H7 (cell line): Measurements from ENCODE around the gene PINLYP. TPM values are rescaled to one million over a fixed set of nuclear protein-coding genes. Genes with fewer than 3 reads are reported as not detected.

ENCODE experiments used
- total RNA-seq: library from RNA; depleted of rRNA; stranded (reverse); fragments of >200 nt; shearing (Covaris generic); gene quantifications from 2 replicates; pipeline ENCODE4 v1.2.3, GENCODE V29; 2014; rRNA removed

The PINLYP gene
- total RNA-seq, 1 experiment from 2014 or later: 6.2 TPM

Other genes starting within 250 kb of the PINLYP start
- 2.0 and 2.7 TPM in 2 replicates for gene CD177, start 222.1 kb upstream of the PINLYP start, total RNA-seq
- not detected in 2 replicates for gene TEX101, start 160.9 kb upstream of the PINLYP start, total RNA-seq
- 0.11 TPM in 1 of 2 replicates, not detected in the other for gene LYPD3, start 110.2 kb upstream of the PINLYP start, total RNA-seq
- gene PHLDB3, start 71.1 kb upstream of the PINLYP start, total RNA-seq: 3.5 and 7.9 TPM in 2 replicates
- 15.0 and 17.0 TPM in 2 replicates for gene ETHE1, start 48.6 kb upstream of the PINLYP start, total RNA-seq
- not detected in 2 replicates for gene ZNF575, start 42.6 kb upstream of the PINLYP start, total RNA-seq
- gene XRCC1, start 274 bp upstream of the PINLYP start, total RNA-seq: 44.9 and 58.8 TPM in 2 replicates
- 11.2 and 16.5 TPM in 2 replicates for gene IRGQ, start 20.3 kb downstream of the PINLYP start, total RNA-seq
- gene ZNF576, start 20.8 kb downstream of the PINLYP start, total RNA-seq: 12.3 and 18.6 TPM in 2 replicates
- gene SRRM5, start 36.3 kb downstream of the PINLYP start, total RNA-seq: 0.21 and 0.26 TPM in 2 replicates
- 59.0 and 70.5 TPM in 2 replicates for gene ZNF428, start 43.8 kb downstream of the PINLYP start, total RNA-seq
- gene CADM4, start 64.0 kb downstream of the PINLYP start, total RNA-seq: 9.9 and 12.3 TPM in 2 replicates
- gene PLAUR, start 94.4 kb downstream of the PINLYP start, total RNA-seq: 16.9 and 31.0 TPM in 2 replicates
- not detected in 2 replicates for gene IRGC, start 140.3 kb downstream of the PINLYP start, total RNA-seq
- gene SMG9, start 179.2 kb downstream of the PINLYP start, total RNA-seq: 23.4 and 33.6 TPM in 2 replicates
- 0.62 and 1.1 TPM in 2 replicates for gene KCNN4, start 205.2 kb downstream of the PINLYP start, total RNA-seq
- 0.21 and 1.8 TPM in 2 replicates for gene LYPD5, start 226.6 kb downstream of the PINLYP start, total RNA-seq